Neural cell (in vitro differentiated cells): ENCODE measurements around the gene PLEKHH3. TPM values are rescaled to one million over a fixed set of nuclear protein-coding genes. Genes with fewer than 3 reads are reported as not detected.
A peak's percentile ranks its signal among the peaks of the same experiment; 100 is the strongest.
"Not testable (repeated sequence)": the region's sequence is repeated elsewhere in the genome, so short reads cannot be mapped to it uniquely, and the experiment has no call there.

Experiments
- H2AFZ ChIP-seq: fragments of 200-600, 300-800 bp; sonication (generic), shearing (Covaris generic); 2 replicates; pipeline ENCODE4 v1.6.0; 2014; ENCODE audit warnings: low read depth, mild to moderate bottlenecking, antibody characterized with exemption, low read length, moderate library complexity
- H3F3A ChIP-seq: fragments of 200-600 bp; shearing (Covaris generic); 2 replicates; pipeline ENCODE4 v1.6.1; 2016; ENCODE audit warnings: mild to moderate bottlenecking, moderate library complexity, mixed read lengths, antibody characterized with exemption, low read length; ENCODE audit not compliant: insufficient read depth, poor library complexity, severe bottlenecking
- H3K27ac ChIP-seq: fragments of 200-600, 300-800 bp; sonication (generic), shearing (Covaris generic); 2 replicates; pipeline ENCODE4 v1.5.1; 2014; ENCODE audit warnings: mild to moderate bottlenecking, low read length, moderate library complexity
- H3K27me3 ChIP-seq: fragments of 300-800, 200-600 bp; sonication (generic), shearing (Covaris generic); 2 replicates; pipeline ENCODE4 v1.6.0; 2014; ENCODE audit warnings: mild to moderate bottlenecking, low read depth, low read length, moderate library complexity; ENCODE audit not compliant: insufficient read depth
- H3K36me3 ChIP-seq: fragments of 300-800, 200-600 bp; sonication (generic), shearing (Covaris generic); 2 replicates; pipeline ENCODE4 v1.5.1; 2014; ENCODE audit warnings: mild to moderate bottlenecking, antibody characterized with exemption, low read length, moderate library complexity; ENCODE audit not compliant: insufficient read depth
- H3K4me2 ChIP-seq: fragments of 300-800, 200-600 bp; sonication (generic), shearing (Covaris generic); 2 replicates; pipeline ENCODE4 v1.6.0; 2014; ENCODE audit warnings: mild to moderate bottlenecking, low read length
- H3K4me3 ChIP-seq: fragments of 300-800, 200-600 bp; sonication (generic), shearing (Covaris generic); 2 replicates; pipeline ENCODE4 v1.5.1; 2014; ENCODE audit warnings: mild to moderate bottlenecking, low read length, moderate library complexity
- H3K79me2 ChIP-seq: fragments of 200-600 bp; shearing (Covaris generic); replicated peaks from 2 replicates; pipeline ENCODE4 v1.6.0; 2014; ENCODE audit warnings: mild to moderate bottlenecking, low read length, moderate library complexity; ENCODE audit not compliant: insufficient read depth
- H3K9ac ChIP-seq: fragments of 300-800, 200-600 bp; sonication (generic), shearing (Covaris generic); 2 replicates; pipeline ENCODE4 v1.6.1; 2016; ENCODE audit warnings: mild to moderate bottlenecking, low read length, mixed read lengths
- H3K9me2 ChIP-seq: fragments of 200-600 bp; shearing (Covaris generic); 2 replicates; pipeline ENCODE4 v1.6.1; 2016; ENCODE audit warnings: mild to moderate bottlenecking, low read length, mixed read lengths; ENCODE audit not compliant: insufficient read depth
- H3K9me3 ChIP-seq: fragments of 200-600, 300-800 bp; sonication (generic), shearing (Covaris generic); 2 replicates; pipeline ENCODE4 v1.6.1; 2016; ENCODE audit warnings: mild to moderate bottlenecking, mixed run types, low read length, moderate library complexity, mixed read lengths
- H4K20me1 ChIP-seq: fragments of 200-600 bp; shearing (Covaris generic); 2 replicates; pipeline ENCODE4 v1.6.1; 2016; ENCODE audit warnings: mild to moderate bottlenecking, mixed run types; ENCODE audit not compliant: insufficient read depth
- CTCF ChIP-seq: fragments of 450-650 bp; IDR thresholded peaks from 2 replicates; pipeline ENCODE4 v1.5.1; 2014; ENCODE audit warnings: antibody characterized with exemption, mild to moderate bottlenecking, moderate library complexity; ENCODE audit not compliant: poor library complexity, severe bottlenecking
- EP300 ChIP-seq: fragments of 450-650 bp; conservative IDR thresholded peaks from 2 replicates; pipeline ENCODE4 v1.6.1; 2014; ENCODE audit warnings: antibody characterized with exemption, mild to moderate bottlenecking, moderate library complexity; ENCODE audit not compliant: poor library complexity, severe bottlenecking
- MXI1 ChIP-seq: fragments of 450-650 bp; conservative IDR thresholded peaks from 2 replicates; pipeline ENCODE4 v1.6.1; 2014; ENCODE audit warnings: antibody characterized with exemption, mild to moderate bottlenecking; ENCODE audit not compliant: poor library complexity, severe bottlenecking
- POLR2AphosphoS5 ChIP-seq: IDR thresholded peaks from 2 replicates; pipeline ENCODE4 v1.6.1; 2012
- RAD21 ChIP-seq: fragments of 450-650 bp; conservative IDR thresholded peaks from 2 replicates; pipeline ENCODE4 v1.6.1; 2014; ENCODE audit warnings: antibody characterized with exemption, mild to moderate bottlenecking, moderate library complexity
- REST ChIP-seq: IDR thresholded peaks from 2 replicates; pipeline ENCODE4 v1.6.1; 2012; ENCODE audit warnings: borderline replicate concordance
- polyA plus RNA-seq: library from polyadenylated mRNA; depleted of rRNA; stranded (reverse); fragments of >200 nt; gene quantifications from 2 replicates; pipeline ENCODE4 v1.2.3, GENCODE V29; 2014

The PLEKHH3 gene
- polyA plus RNA-seq, 1 donor from 2014 or later: 18.4 TPM

- Histone ChIP-seq H2AFZ (no peak overlapping the region), H3K9ac (no peak overlapping the region), H4K20me1 (no peaks in the 10 kb centered on the region), H3K4me2 (no peak overlapping the region), H3K4me3 (no peak overlapping the region), H3K36me3 (no peaks in the 10 kb centered on the region), H3K9me3 (no peaks in the 10 kb centered on the region), H3K79me2 (no peaks in the 10 kb centered on the region), H3K27me3 (no peaks in the 10 kb centered on the region), H3K27ac (no peak overlapping the region), H3K9me2 (no peaks in the 10 kb centered on the region), H3F3A (no peaks in the 10 kb centered on the region)
- TF ChIP-seq POLR2AphosphoS5 (no peak), MXI1 (no peak), EP300 (no peak), CTCF (no peak), RAD21 (no peak)
Measured at GRCh38 chr17:42665581-42666001, 11.2 kb downstream of the PLEKHH3 start.

- Histone ChIP-seq H3K36me3 (no peaks in the 10 kb centered on the region), H3K4me3 (peak overlapping the region; percentile 93), H3K79me2 (no peaks in the 10 kb centered on the region), H3K9ac (no peak overlapping the region), H3K4me2 (no peak overlapping the region), H3F3A (no peaks in the 10 kb centered on the region), H3K27ac (no peak overlapping the region), H3K9me3 (no peaks in the 10 kb centered on the region), H4K20me1 (no peaks in the 10 kb centered on the region), H2AFZ (no peak overlapping the region), H3K9me2 (no peaks in the 10 kb centered on the region), H3K27me3 (no peaks in the 10 kb centered on the region)
- TF ChIP-seq REST: no peak
Measured at GRCh38 chr17:42660692-42661345, 16.0 kb downstream of the PLEKHH3 start.

GRCh38 chr17:42659932-42660274 is 16.9 kb downstream of the PLEKHH3 start:
- H3K9me2 ChIP-seq, H3K36me3 ChIP-seq, H4K20me1 ChIP-seq, H3K27me3 ChIP-seq, H3K79me2 ChIP-seq, H3F3A ChIP-seq, H3K9me3 ChIP-seq, H2AFZ ChIP-seq, H3K27ac ChIP-seq: not testable (repeated sequence)
- H3K4me3 ChIP-seq: peak overlapping the region; percentile 93
- H3K4me2 ChIP-seq: peak overlapping the region; percentile 60
- peak overlapping the region; percentile 86 for H3K9ac ChIP-seq
